ENCODE results near the gene TRAF3. TPM values are rescaled to one million over a fixed set of nuclear protein-coding genes. Genes with fewer than 3 reads are reported as not detected.

Gene TRAF3
- total RNA-seq, 1 experiment from 2014 or later: 37.6 TPM

DNA sequence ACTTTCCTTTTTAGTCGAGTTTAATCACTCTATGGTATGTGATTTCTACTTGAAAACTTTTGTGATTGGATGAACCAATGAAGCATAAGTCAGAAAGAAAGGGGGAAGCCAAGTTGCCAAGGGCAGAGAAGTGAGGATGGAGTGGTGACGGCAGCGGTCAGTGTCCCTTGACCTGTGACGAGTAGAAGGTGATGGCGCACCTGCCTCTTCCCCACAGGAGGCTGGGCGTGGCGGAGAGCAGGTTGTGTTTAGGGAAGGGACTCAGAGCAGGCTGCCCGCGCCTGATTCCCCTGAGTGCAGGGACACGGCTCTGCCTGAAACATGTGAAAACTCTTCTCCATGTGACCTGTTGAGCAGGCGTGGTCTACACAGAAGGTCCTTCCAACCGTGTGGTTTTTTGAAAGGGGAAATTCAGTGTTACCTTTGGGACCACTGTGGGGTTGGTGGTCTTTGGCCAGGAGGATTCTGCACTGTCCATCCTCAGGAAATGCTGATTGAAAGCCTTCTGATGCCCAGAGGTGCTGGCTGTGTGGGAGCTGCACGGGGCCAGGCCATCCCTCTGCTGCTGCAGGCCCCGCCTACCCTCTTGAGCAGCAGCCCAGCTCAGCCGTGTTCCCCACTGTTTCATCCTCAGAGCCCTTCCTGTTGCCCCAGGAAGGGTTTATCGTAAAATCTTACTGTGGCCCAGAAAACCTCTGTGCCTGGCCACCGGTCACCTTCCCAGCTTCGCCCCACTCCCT, 121.7 kb downstream of the TRAF3 start:
- H3K9me3 ChIP-seq (ENCODE audit: control insufficient read depth, insufficient read depth, low read depth, low read length): no peaks in the 10 kb centered on the region
- POLR2A ChIA-PET: interaction anchor here (0.6 kb wide), 1 partner anchor 36 kb away, joined by 4 read pairs; no protein-coding TSS in a partner anchor
- no TSS peak for BruUV-seq (replicated peaks)
- DNase-seq (ENCODE audit: low read depth, low spot score): no peak
- peak; percentile 54; the same call in 1 of the 2 replicates for ATAC-seq
- no peak overlapping the region for H3K27ac ChIP-seq (ENCODE audit: low read length)
- no peak overlapping the region for H3K4me3 ChIP-seq (ENCODE audit: low read depth in 2 of 2, low read length in 2 of 2)
- no peaks in the 10 kb centered on the region for H3K4me1 ChIP-seq (ENCODE audit: control insufficient read depth, insufficient read depth, low read length)
- TF ChIP-seq, protein P1, sequence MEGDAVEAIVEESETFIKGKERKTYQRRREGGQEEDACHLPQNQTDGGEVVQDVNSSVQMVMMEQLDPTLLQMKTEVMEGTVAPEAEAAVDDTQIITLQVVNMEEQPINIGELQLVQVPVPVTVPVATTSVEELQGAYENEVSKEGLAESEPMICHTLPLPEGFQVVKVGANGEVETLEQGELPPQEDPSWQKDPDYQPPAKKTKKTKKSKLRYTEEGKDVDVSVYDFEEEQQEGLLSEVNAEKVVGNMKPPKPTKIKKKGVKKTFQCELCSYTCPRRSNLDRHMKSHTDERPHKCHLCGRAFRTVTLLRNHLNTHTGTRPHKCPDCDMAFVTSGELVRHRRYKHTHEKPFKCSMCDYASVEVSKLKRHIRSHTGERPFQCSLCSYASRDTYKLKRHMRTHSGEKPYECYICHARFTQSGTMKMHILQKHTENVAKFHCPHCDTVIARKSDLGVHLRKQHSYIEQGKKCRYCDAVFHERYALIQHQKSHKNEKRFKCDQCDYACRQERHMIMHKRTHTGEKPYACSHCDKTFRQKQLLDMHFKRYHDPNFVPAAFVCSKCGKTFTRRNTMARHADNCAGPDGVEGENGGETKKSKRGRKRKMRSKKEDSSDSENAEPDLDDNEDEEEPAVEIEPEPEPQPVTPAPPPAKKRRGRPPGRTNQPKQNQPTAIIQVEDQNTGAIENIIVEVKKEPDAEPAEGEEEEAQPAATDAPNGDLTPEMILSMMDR (IDR thresholded peaks at IDR 0.05): no peak
- TF ChIP-seq TCF7L2 (IDR thresholded peaks at IDR 0.05; ENCODE audit: low read depth, low read length) (no peak), SIN3A (IDR thresholded peaks at IDR 0.05; ENCODE audit: borderline replicate concordance, insufficient read depth, low read depth, low read length) (no peak), POLR2AphosphoS5 (IDR thresholded peaks at IDR 0.05; ENCODE audit: low read depth, low read length) (no peak)
- TF ChIP-seq, protein P2, sequence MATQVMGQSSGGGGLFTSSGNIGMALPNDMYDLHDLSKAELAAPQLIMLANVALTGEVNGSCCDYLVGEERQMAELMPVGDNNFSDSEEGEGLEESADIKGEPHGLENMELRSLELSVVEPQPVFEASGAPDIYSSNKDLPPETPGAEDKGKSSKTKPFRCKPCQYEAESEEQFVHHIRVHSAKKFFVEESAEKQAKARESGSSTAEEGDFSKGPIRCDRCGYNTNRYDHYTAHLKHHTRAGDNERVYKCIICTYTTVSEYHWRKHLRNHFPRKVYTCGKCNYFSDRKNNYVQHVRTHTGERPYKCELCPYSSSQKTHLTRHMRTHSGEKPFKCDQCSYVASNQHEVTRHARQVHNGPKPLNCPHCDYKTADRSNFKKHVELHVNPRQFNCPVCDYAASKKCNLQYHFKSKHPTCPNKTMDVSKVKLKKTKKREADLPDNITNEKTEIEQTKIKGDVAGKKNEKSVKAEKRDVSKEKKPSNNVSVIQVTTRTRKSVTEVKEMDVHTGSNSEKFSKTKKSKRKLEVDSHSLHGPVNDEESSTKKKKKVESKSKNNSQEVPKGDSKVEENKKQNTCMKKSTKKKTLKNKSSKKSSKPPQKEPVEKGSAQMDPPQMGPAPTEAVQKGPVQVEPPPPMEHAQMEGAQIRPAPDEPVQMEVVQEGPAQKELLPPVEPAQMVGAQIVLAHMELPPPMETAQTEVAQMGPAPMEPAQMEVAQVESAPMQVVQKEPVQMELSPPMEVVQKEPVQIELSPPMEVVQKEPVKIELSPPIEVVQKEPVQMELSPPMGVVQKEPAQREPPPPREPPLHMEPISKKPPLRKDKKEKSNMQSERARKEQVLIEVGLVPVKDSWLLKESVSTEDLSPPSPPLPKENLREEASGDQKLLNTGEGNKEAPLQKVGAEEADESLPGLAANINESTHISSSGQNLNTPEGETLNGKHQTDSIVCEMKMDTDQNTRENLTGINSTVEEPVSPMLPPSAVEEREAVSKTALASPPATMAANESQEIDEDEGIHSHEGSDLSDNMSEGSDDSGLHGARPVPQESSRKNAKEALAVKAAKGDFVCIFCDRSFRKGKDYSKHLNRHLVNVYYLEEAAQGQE (IDR thresholded peaks at IDR 0.05; ENCODE audit: insufficient read depth in 1 of 2, low read depth in 2 of 2, low read length in 1 of 2): no peak
- in situ Hi-C loops (cut with HindIII; ENCODE audit: low pct_unique_long_range_greater_than_20kb, low sequenced_read_pairs) (no loop called here), intact Hi-C loops (cut with micrococcal nuclease; ENCODE audit: unreplicated experiment) (no loop called here)
- no peaks in the 10 kb centered on the region for H3K27me3 ChIP-seq (ENCODE audit: control insufficient read depth, insufficient read depth, low read length)
- CTCF ChIA-PET: no interaction called here
- no peaks in the 10 kb centered on the region for H3K36me3 ChIP-seq (ENCODE audit: control insufficient read depth, insufficient read depth, low read length)

DNA sequence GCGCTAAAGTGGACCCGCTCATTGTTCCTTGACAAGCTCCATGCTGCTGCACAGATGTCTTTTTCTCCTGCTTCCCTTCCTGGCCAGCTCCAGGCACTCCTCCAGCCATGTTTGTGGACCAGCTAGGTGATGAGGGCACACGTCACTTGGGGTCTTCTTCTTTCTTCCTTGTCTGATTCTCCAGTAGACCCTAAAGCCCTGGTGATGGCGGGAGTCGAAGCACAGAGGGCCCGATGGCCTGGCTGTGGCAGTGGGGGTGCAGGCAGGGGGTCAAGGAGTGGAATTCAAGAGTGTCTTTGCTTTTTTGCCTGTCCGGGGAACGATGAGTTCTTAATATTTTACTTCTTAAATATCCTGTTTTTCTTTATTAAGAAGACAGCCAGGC, 122.3 kb downstream of the TRAF3 start:
- CTCF ChIA-PET: no interaction called here
- intact Hi-C loops (cut with micrococcal nuclease; ENCODE audit: unreplicated experiment): no loop called here

More for the DNA sequence above, 122.3 kb downstream of the TRAF3 start:
- H3K27ac ChIP-seq (ENCODE audit: low read length): no peak overlapping the region
- POLR2A ChIA-PET: interaction anchor here (0.6 kb wide), 1 partner anchor 36 kb away, joined by 4 read pairs; no protein-coding TSS in a partner anchor
- BruUV-seq (replicated peaks): no TSS peak
- no peak for ATAC-seq
- no peaks in the 10 kb centered on the region for H3K27me3 ChIP-seq (ENCODE audit: control insufficient read depth, insufficient read depth, low read length)
- H3K4me1 ChIP-seq (ENCODE audit: control insufficient read depth, insufficient read depth, low read length): no peaks in the 10 kb centered on the region
- DNase-seq (ENCODE audit: low read depth, low spot score): no peak
- in situ Hi-C loops (cut with HindIII; ENCODE audit: low pct_unique_long_range_greater_than_20kb, low sequenced_read_pairs): no loop called here
- no peaks in the 10 kb centered on the region for H3K36me3 ChIP-seq (ENCODE audit: control insufficient read depth, insufficient read depth, low read length)
- TF ChIP-seq POLR2AphosphoS5 (IDR thresholded peaks at IDR 0.05; ENCODE audit: low read depth, low read length): no peak
- TF ChIP-seq, protein P1 (IDR thresholded peaks at IDR 0.05): no peak
- TF ChIP-seq TCF7L2 (IDR thresholded peaks at IDR 0.05; ENCODE audit: low read depth, low read length): no peak
- TF ChIP-seq, protein P2 (IDR thresholded peaks at IDR 0.05; ENCODE audit: insufficient read depth in 1 of 2, low read depth in 2 of 2, low read length in 1 of 2): no peak
- no peak for TF ChIP-seq SIN3A (IDR thresholded peaks at IDR 0.05; ENCODE audit: borderline replicate concordance, insufficient read depth, low read depth, low read length)
- no peaks in the 10 kb centered on the region for H3K9me3 ChIP-seq (ENCODE audit: control insufficient read depth, insufficient read depth, low read depth, low read length)
- H3K4me3 ChIP-seq (ENCODE audit: low read depth in 2 of 2, low read length in 2 of 2): no peak overlapping the region

All from Panc1 (cell line).